Heart left ventricle (tissue), 16 donors: ENCODE measurements around the gene NOS2. TPM values are rescaled to one million over a fixed set of nuclear protein-coding genes. Genes with fewer than 3 reads are reported as not detected.

ENCODE experiments used
- ATAC-seq, 4 donors: fragments of 200-7000 bp; cut with Tn5 transposase; one replicate each; pipeline ENCODE4 v1.9.1; 2020 to 2022; ENCODE audit warnings: moderate library complexity in 4 of 4, mild to moderate bottlenecking in 3 of 4, moderate number of reproducible peaks in 1 of 4
- DNase-seq, 5 donors: peaks; one replicate each; pipeline ENCODE4 v3.0.0-alpha.2; 2020
- H3K27ac ChIP-seq, 12 donors: fragments of 200-600 bp; sonication (generic) in 4 of 12; one replicate each; pipeline versions ENCODE4 v1.5.0 to v1.8.0; 2016 to 2022; ENCODE audit warnings: mild to moderate bottlenecking in 2 of 12
- H3K27me3 ChIP-seq, 9 donors: fragments of 200-600 bp; sonication (generic) in 2 of 9; one replicate each; pipeline versions ENCODE4 v1.5.1 to v1.8.0; 2016 to 2022; ENCODE audit warnings: mild to moderate bottlenecking in 3 of 9
- H3K36me3 ChIP-seq, 9 donors: fragments of 200-600 bp; sonication (generic) in 2 of 9; one replicate each; pipeline versions ENCODE4 v1.5.0 to v1.8.0; 2018 to 2022; ENCODE audit warnings: mild to moderate bottlenecking in 2 of 9
- H3K4me1 ChIP-seq, 12 donors: fragments of 200-600 bp; sonication (generic) in 4 of 12; one replicate each; pipeline versions ENCODE4 v1.5.0 to v1.8.0; 2016 to 2022; ENCODE audit warnings: mild to moderate bottlenecking in 3 of 12
- H3K4me3 ChIP-seq, 12 donors: fragments of 200-600 bp; sonication (generic) in 4 of 12; one replicate each; pipeline versions ENCODE4 v1.5.0 to v1.8.0; 2017 to 2022; ENCODE audit warnings: mild to moderate bottlenecking in 9 of 12, moderate library complexity in 4 of 12
- H3K9me3 ChIP-seq, 12 donors: fragments of 200-600 bp; sonication (generic) in 4 of 12; one replicate each; pipeline versions ENCODE4 v1.5.0 to v1.8.0; 2016 to 2022; ENCODE audit warnings: mild to moderate bottlenecking in 1 of 12
- POLR2A ChIP-seq, 2 donors: fragments of 450-650 bp; IDR thresholded peaks; one replicate each; pipeline ENCODE4 v1.6.1; 2017; ENCODE audit warnings: antibody characterized with exemption in 2 of 2, mild to moderate bottlenecking in 2 of 2, moderate library complexity in 2 of 2
- WGBS, 4 donors: extraction: QIAGEN DNeasy Blood & Tissue Kit in 2 of 4; methylation state at CpG; one replicate each; pipeline versions ENCODE4 v1.1.5 to v1.1.7; 2013 to 2018; 5-methylcytosine and 5-hydroxymethylcytosine counted together
- intact Hi-C, 10 donors: fragments of 100-400 bp; cut with DNase I; formaldehyde crosslinking; loops; one replicate each; pipeline versions ENCODE4 v1.11.1 to v1.14.2; 2022
- polyA plus RNA-seq, 2 donors: library from polyadenylated mRNA; stranded (reverse); fragments of 200-250 nt; gene quantifications; one replicate each; pipeline ENCODE4 v1.2.3, GENCODE V29; 2013
- total RNA-seq, 9 donors: library from RNA; depleted of rRNA in 2 of 9; stranded (reverse); fragments of >200 nt in 2 of 9; fragmentation: NEBNext Ultra II Directional in 3 of 9; extraction: Animal tissue kit (Norgen Biotek cat#: 25700) in 3 of 9; gene quantifications; one replicate each; pipeline versions ENCODE4 v1.1.0 to v1.2.4, GENCODE V29; 2016 to 2023
- TF ChIP-seq, protein P1 (sequence below), 12 donors: fragments of 200-600 bp; sonication (generic) in 4 of 12; IDR thresholded peaks; one replicate each; pipeline versions ENCODE4 v1.5.0 to v1.8.0; 2018 to 2022; ENCODE audit warnings: antibody characterized with exemption in 12 of 12, mild to moderate bottlenecking in 5 of 12
- donor health status: ischemic (EF 13 %, LVEDD 7.1; RV severe dilation, severe dysfunction).
- donor health status: healthy with polysubstance abuse.
- donor health status: DM: no; HTN: yes; CAD: no.
- donor health status: DM: no; HTN: no; CAD: no.
- donor health status: ischemic (EF 25% LVEDD 6.9; RV normal size, moderate dysfunction).
- donor health status: ischemic (EF 25% LVEDD 5.7; RV mildly dilated, moderate dysfunction).
- donor health status: healthy.
- donor health status: DM: yes; HTN: yes; CAD: no.
- donor health status: ischemic (EF 35%, LVEDD 5.7; RV mildly dilated, moderate dysfunction).
- donor health status: nonischemic (EF 11% LVEDD 7.7; RV severe dilation, severe dysfunction).
- donor health status: DM: yes; HTN: yes; CAD: no.
- donor health status: PGD.
- donor health status: ischemic (EF 29% LVEDD 5.4; RV normal size, mild dysfunction).
- donor health status: nonischemic (EF 23%, LVEDD 6.1; RV moderate dilation, normal function).

Gene NOS2
- total and polyA plus RNA-seq, 11 donors: 0.07 to 2.2 (median 0.16) TPM; not detected in 1

DNA sequence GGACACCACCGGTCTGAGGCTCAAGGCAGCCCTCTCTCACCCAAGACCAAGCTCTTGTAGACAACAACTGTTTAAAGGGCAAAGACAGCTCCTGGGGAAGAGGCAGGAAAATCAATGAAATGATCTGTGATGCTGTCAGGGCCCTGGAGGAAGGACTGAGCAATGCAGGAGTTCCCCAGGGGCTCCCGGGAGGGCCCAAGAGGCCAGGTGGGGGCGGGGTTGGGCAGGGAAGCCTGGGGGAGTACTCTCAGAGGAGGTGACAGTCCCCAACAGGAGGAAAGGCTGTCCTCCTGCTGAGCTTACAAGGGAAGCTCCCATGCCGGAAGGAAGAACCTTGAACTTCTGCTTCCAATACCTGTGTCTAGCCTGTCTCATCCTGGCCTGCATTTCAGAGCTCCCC, 8.3 kb upstream of the NOS2 start:
- TF ChIP-seq POLR2A (IDR thresholded peaks at IDR 0.05): no peak
- TF ChIP-seq, protein P1, sequence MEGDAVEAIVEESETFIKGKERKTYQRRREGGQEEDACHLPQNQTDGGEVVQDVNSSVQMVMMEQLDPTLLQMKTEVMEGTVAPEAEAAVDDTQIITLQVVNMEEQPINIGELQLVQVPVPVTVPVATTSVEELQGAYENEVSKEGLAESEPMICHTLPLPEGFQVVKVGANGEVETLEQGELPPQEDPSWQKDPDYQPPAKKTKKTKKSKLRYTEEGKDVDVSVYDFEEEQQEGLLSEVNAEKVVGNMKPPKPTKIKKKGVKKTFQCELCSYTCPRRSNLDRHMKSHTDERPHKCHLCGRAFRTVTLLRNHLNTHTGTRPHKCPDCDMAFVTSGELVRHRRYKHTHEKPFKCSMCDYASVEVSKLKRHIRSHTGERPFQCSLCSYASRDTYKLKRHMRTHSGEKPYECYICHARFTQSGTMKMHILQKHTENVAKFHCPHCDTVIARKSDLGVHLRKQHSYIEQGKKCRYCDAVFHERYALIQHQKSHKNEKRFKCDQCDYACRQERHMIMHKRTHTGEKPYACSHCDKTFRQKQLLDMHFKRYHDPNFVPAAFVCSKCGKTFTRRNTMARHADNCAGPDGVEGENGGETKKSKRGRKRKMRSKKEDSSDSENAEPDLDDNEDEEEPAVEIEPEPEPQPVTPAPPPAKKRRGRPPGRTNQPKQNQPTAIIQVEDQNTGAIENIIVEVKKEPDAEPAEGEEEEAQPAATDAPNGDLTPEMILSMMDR (IDR thresholded peaks at IDR 0.05): no peak
- Histone ChIP-seq H3K27me3 (no peaks in the 10 kb centered on the region), H3K27ac (peak overlapping the region in 1 of 12 donors; percentile 66), H3K36me3 (no peaks in the 10 kb centered on the region), H3K4me3 (no peak overlapping the region), H3K4me1 (peaks cover 0 to 35% (median 5%) of the 10 kb centered on the region in 12 donors), H3K9me3 (peaks cover 0 to 4% (median 0%) of the 10 kb centered on the region in 12 donors)
- intact Hi-C loops: loop anchor here in 6 of 10 donors (5.0 to 10.0 kb wide), 4 partner anchors 336 to 446 kb away; no protein-coding TSS in a partner anchor
- 52 to 80% (median 64%) methylated on average over 2 to 4 of the region's 4 CpGs for WGBS, 4 donors
- ATAC-seq (no peak), DNase-seq (no peak)

GRCh38 chr17:27807567-27808470, 7.5 kb upstream of the NOS2 start:
- Histone ChIP-seq H3K4me1 (peaks cover 0 to 35% (median 5%) of the 10 kb centered on the region in 12 donors), H3K36me3 (no peaks in the 10 kb centered on the region), H3K4me3 (peak overlapping the region in 8 of 12 donors; percentile 12 to 36 (median 24)), H3K27me3 (no peaks in the 10 kb centered on the region), H3K9me3 (peaks cover 0 to 4% (median 0%) of the 10 kb centered on the region in 12 donors), H3K27ac (peak overlapping the region in 4 of 12 donors; percentile 14 to 66 (median 50))
- DNase-seq: peak in 1 of 5 donors; percentile 35
- WGBS, 4 donors: 52 to 59% (median 56%) methylated on average over 11 to 17 of the region's 17 CpGs
- intact Hi-C loops: loop anchor here in 6 of 10 donors (2.0 to 10.0 kb wide), 5 partner anchors 71 to 447 kb away; no protein-coding TSS in a partner anchor
- peak; percentile 40 to 69 (median 52) for ATAC-seq
- no peak for TF ChIP-seq POLR2A (IDR thresholded peaks at IDR 0.05)
- TF ChIP-seq, protein P1 (IDR thresholded peaks at IDR 0.05): no peak

DNA sequence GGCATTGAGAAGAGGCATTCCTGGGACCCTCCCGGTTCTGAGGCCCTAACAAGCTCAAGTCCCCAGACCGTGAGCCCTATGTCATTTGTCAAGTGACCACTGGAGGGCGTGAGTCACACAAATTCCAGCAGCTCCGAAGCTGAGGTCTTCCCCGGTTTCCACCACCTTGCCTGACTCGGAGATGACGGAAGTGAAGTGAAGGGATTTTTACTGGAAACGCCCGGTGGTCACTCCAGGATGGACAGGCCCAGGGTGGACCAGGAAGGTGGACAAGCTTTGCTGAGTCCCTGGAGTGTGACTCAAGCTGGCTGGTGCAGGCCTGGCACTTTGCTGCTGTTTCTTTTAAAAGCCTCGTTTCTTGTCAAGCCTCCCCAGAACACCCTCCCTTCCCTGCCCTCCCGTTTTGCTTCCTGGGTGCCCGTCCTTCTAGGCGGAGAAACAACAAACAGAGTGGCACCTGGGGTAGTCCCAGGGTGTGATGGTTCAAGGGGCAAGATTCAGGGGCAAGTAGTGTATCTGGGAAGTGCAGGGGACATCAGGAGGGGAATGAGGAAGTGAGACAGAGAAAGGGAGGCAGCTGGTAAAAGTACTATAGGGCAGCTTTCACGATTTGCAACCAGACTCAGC, 5.3 kb upstream of the NOS2 start:
- DNase-seq: peak; percentile 80 to 86 (median 82)
- H3K27me3 ChIP-seq: no peaks in the 10 kb centered on the region
- peak overlapping the region in 10 of 12 donors; percentile 16 to 51 (median 40) for H3K4me3 ChIP-seq
- peak overlapping the region in 3 of 12 donors; percentile 41 to 53 (median 49) for H3K27ac ChIP-seq
- intact Hi-C loops: loop anchor here (1.0 to 10.0 kb wide), 8 partner anchors 73 to 449 kb away; no protein-coding TSS in a partner anchor
- H3K4me1 ChIP-seq: peaks cover 0 to 31% (median 5%) of the 10 kb centered on the region in 12 donors
- 2 to 3% (median 2%) methylated on average over 12 to 14 of the region's 14 CpGs for WGBS, 4 donors
- TF ChIP-seq, protein P1 (IDR thresholded peaks at IDR 0.05): peak; percentile 70 to 89 (median 82)
- no peak for TF ChIP-seq POLR2A (IDR thresholded peaks at IDR 0.05)
- peaks cover 0 to 4% (median 0%) of the 10 kb centered on the region in 12 donors for H3K9me3 ChIP-seq
- peak; percentile 86 to 94 (median 91) for ATAC-seq
- H3K36me3 ChIP-seq: no peaks in the 10 kb centered on the region
